ENCODE measurements around the gene MCM9.

MCM9 gene

GRCh38 chr6:118934461-118935330 is at the start of gene MCM9:
TSS of gene MCM9 (minus strand) at chr6:118935159. CDS start at chr6:118931723, 3,436 bp downstream.
- DNase-seq (ENCODE audit: low read depth) = peak; percentile 75

DNA sequence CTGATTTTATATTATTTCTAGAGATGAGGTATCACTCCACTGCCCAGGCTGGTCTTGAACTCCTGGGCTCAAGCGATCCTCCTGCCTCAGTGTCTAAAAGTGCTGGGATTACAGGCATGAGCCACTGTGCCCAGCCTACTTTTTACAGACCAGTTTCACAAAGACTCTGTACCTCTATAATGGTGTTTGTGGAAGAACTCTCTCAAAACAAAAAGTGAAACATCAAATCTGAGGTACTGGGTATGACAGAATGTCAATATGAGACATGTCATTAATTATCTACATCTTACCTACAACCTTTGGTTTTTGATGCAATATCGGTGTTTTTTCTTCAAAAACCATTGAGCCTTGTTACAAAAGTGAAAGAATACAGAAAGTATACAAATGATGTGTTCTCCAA is 49.4 kb upstream of the MCM9 start:
- no peak for DNase-seq (ENCODE audit: low read depth)

- DNase-seq (ENCODE audit: low read depth) = no peak
Measured at GRCh38 chr6:118982575-118982911, 47.6 kb upstream of the MCM9 start.

DNA sequence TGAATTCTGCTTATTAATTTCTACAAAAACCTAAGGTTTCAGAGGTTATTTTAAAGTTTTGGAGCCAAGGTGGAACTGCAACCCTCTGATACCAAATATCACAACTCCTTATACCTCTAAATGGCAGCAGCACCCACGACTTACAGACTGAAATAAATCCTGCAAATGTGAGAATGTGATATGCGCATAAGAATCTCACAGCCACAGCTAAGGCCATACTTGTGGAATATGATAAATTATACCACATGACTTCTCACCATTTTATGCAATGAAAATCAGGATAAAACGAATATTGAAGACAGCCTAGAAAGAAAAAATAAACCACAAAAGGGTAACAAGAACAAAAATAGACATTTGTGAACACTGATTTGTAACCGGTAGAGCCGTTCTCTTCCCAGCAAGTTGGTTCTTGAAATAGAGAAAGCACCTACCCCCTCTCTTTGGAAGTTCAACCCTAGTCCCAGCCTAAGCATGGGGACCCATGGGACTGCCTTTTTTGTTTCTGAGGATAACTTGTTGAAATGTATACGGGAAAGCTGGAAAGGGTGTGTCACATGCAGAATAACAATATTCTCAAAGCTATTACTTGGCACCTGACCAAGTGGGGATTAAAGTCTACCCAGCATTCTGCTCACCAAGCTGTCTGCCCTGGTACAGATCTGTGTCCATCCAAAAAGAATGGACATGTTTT is 47.1 kb upstream of the MCM9 start:
- DNase-seq (ENCODE audit: low read depth) = no peak

DNA sequence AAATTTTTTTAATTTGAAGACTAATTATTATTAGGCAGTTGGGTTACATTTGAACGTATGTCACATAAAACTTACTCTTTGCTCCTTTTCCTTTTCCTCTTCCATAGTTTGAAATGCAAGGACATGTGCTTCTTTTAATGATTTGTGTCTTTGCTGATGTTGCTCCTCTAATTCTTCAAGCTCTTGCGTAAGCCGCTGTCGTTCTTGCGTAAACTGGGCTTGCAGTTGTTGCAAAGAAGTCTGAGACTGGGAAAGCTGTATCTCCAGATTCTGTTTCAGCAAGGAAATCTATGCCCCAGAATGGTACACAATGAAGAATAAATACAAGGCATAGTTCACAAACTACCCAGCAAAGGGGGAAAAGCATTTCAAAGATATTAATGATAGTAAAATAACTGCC is 45.1 kb upstream of the MCM9 start:
- DNase-seq (ENCODE audit: low read depth) = no peak

GRCh38 chr6:118974790-118975189 is 39.8 kb upstream of the MCM9 start:
- DNase-seq (ENCODE audit: low read depth) = no peak

- no peak for DNase-seq (ENCODE audit: low read depth)
Measured at GRCh38 chr6:118971682-118972081, 36.7 kb upstream of the MCM9 start.

GRCh38 chr6:118970866-118971265 is 35.9 kb upstream of the MCM9 start:
- no peak for DNase-seq (ENCODE audit: low read depth)

- no peak for DNase-seq (ENCODE audit: low read depth)
Measured at GRCh38 chr6:118968416-118968815, 33.5 kb upstream of the MCM9 start.

- no peak for DNase-seq (ENCODE audit: low read depth)
Measured at GRCh38 chr6:118967239-118967638, 32.3 kb upstream of the MCM9 start.

DNA sequence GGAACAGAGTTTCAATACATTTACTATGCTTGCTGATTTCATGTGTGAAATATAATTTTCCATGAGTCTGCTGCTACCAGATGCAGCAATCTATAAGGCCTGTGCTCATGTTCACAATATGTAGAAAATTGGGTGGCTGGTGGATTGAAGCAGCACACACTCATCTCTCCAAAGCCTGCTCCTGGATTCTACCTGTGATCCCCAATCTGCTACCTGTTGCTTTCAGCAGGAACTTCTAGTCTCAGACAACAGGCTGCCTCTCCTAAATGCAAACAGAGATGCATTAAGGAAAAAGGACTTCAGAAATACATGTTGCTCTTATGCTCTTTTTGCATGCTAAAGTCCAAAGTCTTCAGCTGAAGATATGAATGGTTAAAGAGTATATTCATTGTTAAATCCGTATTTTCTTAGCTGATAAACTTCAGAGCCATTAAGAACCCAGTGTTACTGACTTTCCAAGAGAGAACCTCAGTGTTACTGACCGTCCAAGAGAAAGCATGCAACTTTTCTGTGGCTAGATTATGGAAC is 30.9 kb upstream of the MCM9 start:
- DNase-seq (ENCODE audit: low read depth) = no peak

DNA sequence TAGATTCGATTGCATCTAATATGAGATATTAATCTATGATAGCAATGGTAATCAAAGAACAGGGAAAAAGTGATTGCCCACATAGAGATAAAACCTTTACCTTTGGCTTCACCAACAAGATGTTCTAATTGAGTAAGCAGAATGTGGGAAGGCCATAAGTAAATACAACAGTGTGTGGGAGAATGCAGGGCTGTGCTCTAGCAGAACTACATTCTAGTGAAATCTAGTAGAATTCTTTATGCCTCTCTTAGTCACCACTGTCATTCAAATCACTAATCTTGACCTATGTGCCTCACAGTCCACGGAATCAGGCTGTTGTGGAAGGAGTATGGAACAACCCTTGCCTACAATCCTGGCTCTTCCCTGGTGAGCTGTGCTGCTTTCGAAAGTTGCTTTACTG is 30.4 kb upstream of the MCM9 start:
- no peak for DNase-seq (ENCODE audit: low read depth)

GRCh38 chr6:118963003-118963402 is 28.0 kb upstream of the MCM9 start:
- DNase-seq (ENCODE audit: low read depth) = no peak

GRCh38 chr6:118959903-118960302 is 24.9 kb upstream of the MCM9 start:
- no peak for DNase-seq (ENCODE audit: low read depth)

GRCh38 chr6:118953391-118953790 is 18.4 kb upstream of the MCM9 start:
- DNase-seq (ENCODE audit: low read depth) = no peak

GRCh38 chr6:118952683-118953082 is 17.7 kb upstream of the MCM9 start:
- no peak for DNase-seq (ENCODE audit: low read depth)

DNA sequence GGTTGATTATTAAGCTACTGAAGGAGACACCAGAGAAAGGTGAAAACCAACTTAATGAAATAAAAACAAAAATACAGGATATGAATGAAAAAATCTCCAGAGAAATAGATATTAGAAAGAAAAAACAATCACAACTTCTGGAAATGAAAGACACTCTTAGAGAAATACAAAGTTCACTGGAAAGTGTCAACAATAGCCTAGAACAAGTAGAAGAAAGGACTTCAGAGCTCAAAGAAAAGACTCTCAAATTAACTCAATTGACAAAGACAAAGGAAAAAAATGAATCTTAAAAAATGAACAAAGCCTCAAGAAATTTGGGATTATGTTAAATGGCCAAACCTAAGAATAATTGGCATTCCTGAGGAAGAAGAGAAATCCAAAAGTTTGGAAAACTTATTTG is 10.3 kb upstream of the MCM9 start:
- no peak for DNase-seq (ENCODE audit: low read depth)

DNA sequence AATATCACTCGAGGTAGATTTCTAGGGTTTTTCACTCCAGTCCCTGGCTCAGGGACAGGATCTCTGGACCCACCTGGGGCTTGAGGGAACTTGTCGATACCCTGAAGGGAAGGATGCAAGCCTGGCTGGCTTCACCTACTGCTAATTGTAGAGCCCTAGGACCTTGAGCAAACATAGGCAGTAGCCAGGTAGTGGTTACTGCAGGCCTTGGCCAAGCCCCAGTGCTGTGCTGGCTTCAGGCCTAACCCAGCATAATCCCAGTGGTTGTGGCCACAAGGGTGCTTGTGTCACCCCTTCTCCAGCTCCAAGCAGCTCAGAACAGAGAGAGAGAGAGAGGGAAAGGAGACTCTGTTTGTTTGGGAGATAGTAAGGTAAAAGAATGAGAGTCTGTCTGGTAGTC is 5.8 kb upstream of the MCM9 start:
- no peak for DNase-seq (ENCODE audit: low read depth)

GRCh38 chr6:118939683-118940082 is 4.7 kb upstream of the MCM9 start:
- no peak for DNase-seq (ENCODE audit: low read depth)

GRCh38 chr6:118935978-118936703 is 1.2 kb upstream of the MCM9 start:
- DNase-seq (ENCODE audit: low read depth) = no peak

DNA sequence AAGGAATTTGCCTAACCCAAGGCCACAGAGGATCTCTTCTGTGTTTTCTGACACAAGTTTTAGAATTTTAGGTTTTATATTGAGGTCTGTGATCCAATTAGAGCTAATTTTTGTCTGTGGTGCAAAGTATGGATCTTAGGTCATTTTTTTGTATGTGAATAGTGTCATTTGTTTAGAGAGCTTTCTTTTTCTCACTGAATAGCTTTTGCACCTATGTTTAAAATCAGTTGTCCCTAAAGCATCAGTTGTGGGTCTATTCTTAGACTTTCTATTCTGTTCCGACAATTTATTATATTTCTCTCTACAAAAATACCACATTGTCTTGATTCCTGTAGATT is 341 bp upstream of the MCM9 start:
- no peak for DNase-seq (ENCODE audit: low read depth)

- DNase-seq (ENCODE audit: low read depth) = no peak
Measured at GRCh38 chr6:118933855-118934460, 1.0 kb downstream of the MCM9 start.

All from stimulated activated CD8-positive, alpha-beta memory T cell treated with anti-CD3 and anti-CD28 coated beads, Interleukin-15, amount 100 ng/mL, for 24 hours (primary cell).